GM19328 (cell line): ENCODE measurements around the gene NAGS.
"Not testable (repeated sequence)": the region's sequence is repeated elsewhere in the genome, so short reads cannot be mapped to it uniquely, and the experiment has no call there.

Experiments
- ATAC-seq: cut with Tn5 transposase; IDR thresholded peaks from one replicate; pipeline ENCODE4 v1.9.1; 2021; ENCODE audit warnings: mild to moderate bottlenecking, moderate library complexity; ENCODE audit not compliant: unreplicated experiment

Gene NAGS

GRCh38 chr17:44038604-44039011 lies 34.2 kb downstream of the NAGS start:
- ATAC-seq = no peak

- no peak for ATAC-seq
These were observed 35.6 kb downstream of the NAGS start for GRCh38 chr17:44039829-44040635.

GRCh38 chr17:44043272-44043696 lies 38.9 kb downstream of the NAGS start:
- no peak for ATAC-seq

- ATAC-seq = no peak
These were observed 39.6 kb downstream of the NAGS start for GRCh38 chr17:44044071-44044470.

- ATAC-seq = no peak
These were observed 41.1 kb downstream of the NAGS start for GRCh38 chr17:44045486-44045885.

GRCh38 chr17:44046893-44047292 lies 42.5 kb downstream of the NAGS start:
- ATAC-seq = not testable (repeated sequence)

- ATAC-seq = no peak
These were observed 45.1 kb downstream of the NAGS start for GRCh38 chr17:44049294-44050060.

- ATAC-seq = no peak
These were observed 48.9 kb downstream of the NAGS start for GRCh38 chr17:44053125-44053872.
